Skeletal muscle cell (primary cell): ENCODE measurements around the gene UNC93A.
A peak's percentile ranks its signal among the peaks of the same experiment; 100 is the strongest.

Experiments
- DNase-seq: peaks from one replicate; pipeline ENCODE4 v3.0.0-alpha.2; 2010; ENCODE audit warnings: low read depth
- H3K4me3 ChIP-seq: 2 replicates; pipeline ENCODE4 v1.5.1; 2011; ENCODE audit warnings: low read depth, mild to moderate bottlenecking, control low read depth, low read length, moderate library complexity

UNC93A gene

GRCh38 chr6:167330750-167331149 lies 39.6 kb downstream of the UNC93A start:
- no peak for DNase-seq
- H3K4me3 ChIP-seq: no peak overlapping the region

- no peak overlapping the region for H3K4me3 ChIP-seq
- no peak for DNase-seq
These were observed 40.5 kb downstream of the UNC93A start for GRCh38 chr6:167331565-167331964.

GRCh38 chr6:167336844-167337630 lies 45.9 kb downstream of the UNC93A start:
- H3K4me3 ChIP-seq: no peak overlapping the region
- no peak for DNase-seq

- H3K4me3 ChIP-seq: no peak overlapping the region
- no peak for DNase-seq
These were observed 46.7 kb downstream of the UNC93A start for GRCh38 chr6:167337675-167338449.

GRCh38 chr6:167338541-167339117 lies 47.5 kb downstream of the UNC93A start:
- no peak overlapping the region for H3K4me3 ChIP-seq
- DNase-seq: no peak

GRCh38 chr6:167341038-167341583 lies 50.0 kb downstream of the UNC93A start:
- no peak for DNase-seq
- no peak overlapping the region for H3K4me3 ChIP-seq

GRCh38 chr6:167341665-167342655 lies 50.8 kb downstream of the UNC93A start:
- no peak for DNase-seq

GRCh38 chr6:167342879-167343610 lies 51.9 kb downstream of the UNC93A start:
- DNase-seq: no peak

More at GRCh38 chr6:167341665-167342655, 50.8 kb downstream of the UNC93A start:
- H3K4me3 ChIP-seq: no peak overlapping the region

GRCh38 chr6:167345348-167345747 lies 54.2 kb downstream of the UNC93A start:
- H3K4me3 ChIP-seq: no peak overlapping the region
- DNase-seq: no peak

More at GRCh38 chr6:167342879-167343610, 51.9 kb downstream of the UNC93A start:
- H3K4me3 ChIP-seq: no peak overlapping the region

- no peak for DNase-seq
- no peak overlapping the region for H3K4me3 ChIP-seq
These were observed 54.8 kb downstream of the UNC93A start for GRCh38 chr6:167345960-167346359.

GRCh38 chr6:167347226-167347625 lies 56.1 kb downstream of the UNC93A start:
- DNase-seq: no peak
- H3K4me3 ChIP-seq: no peak overlapping the region

GRCh38 chr6:167349631-167350274 lies 58.6 kb downstream of the UNC93A start:
- no peak overlapping the region for H3K4me3 ChIP-seq
- no peak for DNase-seq

GRCh38 chr6:167350275-167350696 lies 59.2 kb downstream of the UNC93A start:
- no peak overlapping the region for H3K4me3 ChIP-seq
- no peak for DNase-seq

- H3K4me3 ChIP-seq: peak overlapping the region; percentile 41
- DNase-seq: peak; percentile 1
These were observed 59.9 kb downstream of the UNC93A start for GRCh38 chr6:167350731-167351655.

GRCh38 chr6:167351656-167352345 lies 60.7 kb downstream of the UNC93A start:
- no peak for DNase-seq
- H3K4me3 ChIP-seq: no peak overlapping the region

- DNase-seq: no peak
- no peak overlapping the region for H3K4me3 ChIP-seq
These were observed 65.8 kb downstream of the UNC93A start for GRCh38 chr6:167356874-167357273.
